HepG2 (cell line): ENCODE measurements around the gene LAMB3. TPM values are rescaled to one million over a fixed set of nuclear protein-coding genes. Genes with fewer than 3 reads are reported as not detected.

ENCODE experiments used
- ATAC-seq: fragments of 200-7000 bp; cut with Tn5 transposase; 3 replicates; pipeline ENCODE4 v1.9.1; 2020; ENCODE audit warnings: mild to moderate bottlenecking, moderate library complexity
- BruUV-seq: library from RNA; stranded (reverse); fragments of 400-500 nt; replicated peaks from 2 replicates; lab custom pipeline; 2021; lab: Mats Ljungman, UMichigan
- CTCF ChIA-PET: fragments of 300-600 bp; formaldehyde crosslinking; extraction: SDS; loops from one replicate; lab custom pipeline; 2021; ENCODE audit warnings: low total read pairs, inconsistent platforms, low intra/inter-chr PET ratio; lab: Yijun Ruan, JAX
- POLR2A ChIA-PET: fragments of 350-600 bp; sonication (Branson Sonifier 250); formaldehyde crosslinking; loops from one replicate; lab custom pipeline; 2020; ENCODE audit warnings: antibody characterized with exemption, inconsistent platforms; lab: Yijun Ruan, JAX
- DNase-seq: peaks from one replicate; pipeline ENCODE4 v3.0.0-alpha.2; 2015; ENCODE audit warnings: low spot score
- FAIRE-seq: peaks from 3 replicates; lab custom pipeline; 2011; peaks lifted over from hg19 to GRCh38; lab: Jason Lieb, UNC
- H2AFZ ChIP-seq: one replicate; pipeline ENCODE4 v1.6.1; 2011; ENCODE audit warnings: low read length, inconsistent platforms
- H3K27ac ChIP-seq: fragments of 300-600 bp; 3 replicates; pipeline ENCODE4 v1.8.0; 2011; ENCODE audit warnings: mixed run types, mild to moderate bottlenecking, mixed read lengths, low read length, inconsistent platforms; ENCODE audit not compliant: insufficient read depth; ENCODE audit errors: extremely low read length
- H3K27me3 ChIP-seq, 2 experiments: fragments of 200-600 bp in 1 of 2; 2 replicates in 1 of 2; 3 replicates in 1 of 2; pipeline versions ENCODE4 v1.6.0 to v1.8.0; 2011; ENCODE audit warnings: low read length in 2 of 2, mild to moderate bottlenecking in 2 of 2, moderate library complexity in 2 of 2, inconsistent platforms in 1 of 2; ENCODE audit not compliant: insufficient read depth in 2 of 2, control insufficient read depth in 1 of 2
- H3K36me3 ChIP-seq, 2 experiments: fragments of 200-600 bp in 1 of 2; replicated peaks in 1 of 2; 2 replicates in 1 of 2; 3 replicates in 1 of 2; pipeline versions ENCODE4 v1.5.1 to v1.8.0; 2011; ENCODE audit warnings: low read length in 2 of 2, inconsistent platforms in 1 of 2; ENCODE audit not compliant: insufficient read depth in 2 of 2, control insufficient read depth in 1 of 2
- H3K4me1 ChIP-seq: 2 replicates; pipeline ENCODE4 v1.5.1; 2012; ENCODE audit warnings: low read length, inconsistent platforms; ENCODE audit not compliant: insufficient read depth
- H3K4me2 ChIP-seq: 2 replicates; pipeline ENCODE4 v1.6.0; 2011; ENCODE audit warnings: low read depth, low read length, inconsistent platforms
- H3K4me3 ChIP-seq, 3 experiments: fragments of 200-600 bp in 1 of 3; sonication (generic), shearing (Covaris generic) in 1 of 3; replicated peaks in 1 of 3; 2 replicates each; pipeline ENCODE4 v1.5.1; 2011 to 2016; ENCODE audit warnings: low read length in 3 of 3, inconsistent platforms in 2 of 3, low read depth in 2 of 3, mild to moderate bottlenecking in 2 of 3, control low read depth in 1 of 3, mixed read lengths in 1 of 3; ENCODE audit not compliant: insufficient read depth in 1 of 3
- H3K79me2 ChIP-seq: one replicate; pipeline ENCODE4 v1.6.1; 2011; ENCODE audit warnings: low read length, inconsistent platforms; ENCODE audit not compliant: insufficient read depth
- H3K9ac ChIP-seq: 2 replicates; pipeline ENCODE4 v1.6.0; 2011; ENCODE audit warnings: mild to moderate bottlenecking, low read depth, low read length, inconsistent platforms; ENCODE audit not compliant: insufficient read depth
- H3K9me3 ChIP-seq: 2 replicates; pipeline ENCODE4 v1.5.1; 2012; ENCODE audit warnings: mild to moderate bottlenecking, low read length
- H4K20me1 ChIP-seq: 2 replicates; pipeline ENCODE4 v1.6.0; 2011; ENCODE audit warnings: inconsistent platforms, mild to moderate bottlenecking, low read length, moderate library complexity; ENCODE audit not compliant: insufficient read depth
- ARID2 ChIP-seq: sonication (generic); formaldehyde crosslinking; IDR thresholded peaks from 2 replicates; pipeline ENCODE4 v1.8.1; 2022; ENCODE audit warnings: mild to moderate bottlenecking, missing genetic modification reagents, borderline replicate concordance
- ATAD3A ChIP-seq: sonication (generic); formaldehyde crosslinking; IDR thresholded peaks from 2 replicates; pipeline ENCODE4 v1.4.0; 2020; ENCODE audit warnings: missing genetic modification reagents
- ATRX ChIP-seq: sonication (generic); formaldehyde crosslinking; IDR thresholded peaks from 2 replicates; pipeline ENCODE4 v1.4.0; 2020; ENCODE audit warnings: missing genetic modification reagents, borderline replicate concordance
- JUN ChIP-seq: sonication (generic); formaldehyde crosslinking; IDR thresholded peaks from 2 replicates; pipeline ENCODE4 v1.4.0; 2020; ENCODE audit warnings: mild to moderate bottlenecking, missing genetic modification reagents
- KDM4B ChIP-seq: sonication (generic); formaldehyde crosslinking; IDR thresholded peaks from 2 replicates; pipeline ENCODE4 v1.4.0; 2020; ENCODE audit warnings: missing genetic modification reagents
- PRPF4 ChIP-seq: fragments of 200-400 bp; formaldehyde crosslinking; IDR thresholded peaks from 2 replicates; pipeline ENCODE4 v1.6.1; 2016; ENCODE audit warnings: low read length, low read depth; ENCODE audit not compliant: poor library complexity, severe bottlenecking
- RFXAP ChIP-seq: sonication (generic); formaldehyde crosslinking; IDR thresholded peaks from 2 replicates; pipeline ENCODE4 v1.4.0; 2020; ENCODE audit warnings: missing genetic modification reagents, borderline replicate concordance
- SAFB2 ChIP-seq: sonication (generic); formaldehyde crosslinking; IDR thresholded peaks from 2 replicates; pipeline ENCODE4 v1.5.1; 2020; ENCODE audit warnings: missing genetic modification reagents, low read depth, mild to moderate bottlenecking, borderline replicate concordance
- SAP130 ChIP-seq: IDR thresholded peaks from 2 replicates; pipeline ENCODE4 v1.6.1; 2016; ENCODE audit warnings: low read depth
- SMAD1 ChIP-seq: sonication (generic); formaldehyde crosslinking; IDR thresholded peaks from 2 replicates; pipeline ENCODE4 v1.4.0; 2020; ENCODE audit warnings: missing genetic modification reagents, low read depth, mild to moderate bottlenecking, borderline replicate concordance
- ZNF282 ChIP-seq: fragments of 450-650 bp; IDR thresholded peaks from 2 replicates; pipeline ENCODE4 v1.6.1; 2018; ENCODE audit not compliant: partially characterized antibody
- ZNF335 ChIP-seq: sonication (generic); formaldehyde crosslinking; IDR thresholded peaks from 2 replicates; pipeline ENCODE4 v1.4.0; 2020; ENCODE audit warnings: missing genetic modification reagents
- ZNF382 ChIP-seq: sonication (generic); formaldehyde crosslinking; IDR thresholded peaks from 2 replicates; pipeline ENCODE4 v1.5.0; 2020; ENCODE audit warnings: missing genetic modification reagents, mild to moderate bottlenecking, borderline replicate concordance
- ZNF589 ChIP-seq: sonication (generic); formaldehyde crosslinking; conservative IDR thresholded peaks from 2 replicates; pipeline ENCODE4 v1.8.0; 2022; ENCODE audit warnings: mild to moderate bottlenecking, moderate library complexity, missing genetic modification reagents
- ZNF724P ChIP-seq: sonication (generic); formaldehyde crosslinking; IDR thresholded peaks from 2 replicates; pipeline ENCODE4 v1.8.0; 2022; ENCODE audit warnings: missing genetic modification reagents, borderline replicate concordance
- ZZZ3 ChIP-seq: sonication (generic); formaldehyde crosslinking; IDR thresholded peaks from 2 replicates; pipeline ENCODE4 v1.4.0; 2020; ENCODE audit warnings: missing genetic modification reagents, mild to moderate bottlenecking, borderline replicate concordance
- WGBS: methylation state at CpG from one replicate; pipeline ENCODE4 v1.1.6; 2017; ENCODE audit warnings: low lambda C conversion rate; 5-methylcytosine and 5-hydroxymethylcytosine counted together
- in situ Hi-C: cut with HindIII; loops from 2 replicates; pipeline ENCODE4 v1.10.0; 2017; ENCODE audit warnings: low pct_unique_long_range_greater_than_20kb; ENCODE audit not compliant: extremely low pct_ligation_motif_present
- intact Hi-C: fragments of 100-400 bp; cut with micrococcal nuclease; formaldehyde crosslinking; loops from one replicate; pipeline ENCODE4 v1.10.0; 2022; ENCODE audit not compliant: unreplicated experiment
- polyA plus RNA-seq, 8 experiments: library from polyadenylated mRNA; depleted of rRNA in 3 of 8; stranded (reverse) in 7 of 8; unstranded in 1 of 8; fragments of >200 nt; fragmentation: Illumina TruSeq in 4 of 8; extraction: Trizol in 4 of 8; gene quantifications; 2 replicates each; pipeline versions ENCODE4 v1.2.1 to v1.2.3, GENCODE V29; 2011 to 2016; ENCODE audit warnings: low read depth in 4 of 8, missing spikeins in 1 of 8, mixed read lengths in 1 of 8; ENCODE audit not compliant: insufficient read depth in 1 of 8
- total RNA-seq, 5 experiments: library from RNA; depleted of rRNA; stranded (reverse); fragments of >200 nt; fragmentation: Illumina TruSeq; extraction: Trizol; gene quantifications; 2 replicates each; pipeline ENCODE4 v1.2.3, GENCODE V29; 2016; ENCODE audit warnings: low read depth in 1 of 5

LAMB3 gene
- total and polyA plus RNA-seq, 2 of the 13 experiments (the other 11 are each of a cell fraction or from before 2014, with no cell fraction given), result 0.18 to 0.24 TPM

- no peak overlapping the region for H3K9ac ChIP-seq
- no peak for TF ChIP-seq SMAD1 (CRISPR knock-in tag)
- no peak for TF ChIP-seq RFXAP
- TF ChIP-seq ATRX (CRISPR knock-in tag), result no peak
- no peak for TF ChIP-seq ZNF335 (CRISPR knock-in tag)
- TF ChIP-seq ATAD3A (CRISPR knock-in tag), result no peak
- no peak for TF ChIP-seq ZNF282
- no peak for TF ChIP-seq ZNF724P (CRISPR knock-in tag)
- no peak for TF ChIP-seq ZNF589 (CRISPR knock-in tag)
- no peak for TF ChIP-seq KDM4B (CRISPR knock-in tag)
- TF ChIP-seq SAP130 (CRISPR knock-in tag), result no peak
- no peak for TF ChIP-seq JUN (CRISPR knock-in tag)
- no peak for TF ChIP-seq SAFB2
- TF ChIP-seq ZNF382 (CRISPR knock-in tag), result no peak
- TF ChIP-seq ZZZ3 (CRISPR knock-in tag), result no peak
- no peak for TF ChIP-seq PRPF4
- TF ChIP-seq ARID2, result no peak
- TF ChIP-seq, all 625 proteins: peak for 0
- no peaks in the 10 kb centered on the region for H4K20me1 ChIP-seq
- no peak overlapping the region for H2AFZ ChIP-seq
- H3K4me2 ChIP-seq, result no peak overlapping the region
- FAIRE-seq, result no peak
- no peaks in the 10 kb centered on the region; a peak in 1 of 5 replicates for H3K27me3 ChIP-seq
- H3K4me1 ChIP-seq, result no peaks in the 10 kb centered on the region
- ChIA-PET CTCF (interaction anchor here (1.4 kb wide), 1 partner anchor 47 kb away, joined by 4 read pairs; no protein-coding TSS in a partner anchor), POLR2A (no interaction called here)
- H3K9me3 ChIP-seq, result no peaks in the 10 kb centered on the region
- BruUV-seq, result no TSS peak
- no peak overlapping the region for H3K4me3 ChIP-seq
- in situ Hi-C loops (no loop called here), intact Hi-C loops (loop anchor here (1.0 kb wide), 1 partner anchor 47 kb away; no protein-coding TSS in a partner anchor)
- no peak for DNase-seq
- ATAC-seq, result peak; percentile 59
- no peaks in the 10 kb centered on the region for H3K36me3 ChIP-seq
- H3K79me2 ChIP-seq, result no peaks in the 10 kb centered on the region
- H3K27ac ChIP-seq, result no peak overlapping the region
- 62% methylated on average over 15 of the region's 16 CpGs for WGBS
Measured at GRCh38 chr1:209645574-209646452, 6.4 kb downstream of the LAMB3 start.
